GM12878 (cell line): ENCODE data around the gene SMURF1.
"Not testable (repeated sequence)": the region's sequence is repeated elsewhere in the genome, so short reads cannot be mapped to it uniquely, and the experiment has no call there.

Experiments used
- CTCF ChIP-seq, 3 experiments: IDR thresholded peaks in 2 of 3; conservative IDR thresholded peaks in 1 of 3; 2 replicates each; pipeline ENCODE4 v1.5.1; 2011; ENCODE audit warnings: low read depth in 3 of 3, low read length in 3 of 3, mild to moderate bottlenecking in 3 of 3, control low read depth in 2 of 3, moderate library complexity in 2 of 3, inconsistent platforms in 1 of 3, mixed read lengths in 1 of 3; ENCODE audit not compliant: control insufficient read depth in 2 of 3, insufficient read depth in 1 of 3; ENCODE audit errors: extremely low read depth in 1 of 3
- EGR1 ChIP-seq, 2 experiments: IDR thresholded peaks; 1 replicate in 1 of 2; 2 replicates in 1 of 2; pipeline ENCODE4 v1.6.1; 2011 to 2012; ENCODE audit warnings: low read depth in 2 of 2, low read length in 2 of 2, borderline replicate concordance in 1 of 2, mild to moderate bottlenecking in 1 of 2, moderate library complexity in 1 of 2
- EZH2 ChIP-seq: IDR thresholded peaks from 2 replicates; pipeline ENCODE4 v1.6.1; 2012; ENCODE audit warnings: low read depth, mild to moderate bottlenecking, control low read depth, inconsistent platforms, low read length, borderline replicate concordance; ENCODE audit not compliant: control insufficient read depth
- IRF4 ChIP-seq: IDR thresholded peaks from 2 replicates; pipeline ENCODE4 v1.6.1; 2011; ENCODE audit warnings: low read depth, low read length
- SMC3 ChIP-seq: IDR thresholded peaks from 2 replicates; pipeline ENCODE4 v1.6.1; 2011; ENCODE audit warnings: low read length, improper control_type of control experiment, borderline replicate concordance
- USF1 ChIP-seq: IDR thresholded peaks from 2 replicates; pipeline ENCODE4 v1.6.1; 2011; ENCODE audit warnings: borderline replicate concordance, low read depth, mild to moderate bottlenecking, moderate library complexity, mixed read lengths, low read length; ENCODE audit not compliant: insufficient read depth; ENCODE audit errors: extremely low read length

GRCh38 chr7:99163669-99164068 is 19.8 kb upstream of the SMURF1 start:
- TF ChIP-seq CTCF (IDR thresholded peaks at IDR 0.05 in 2 of 3, conservative IDR thresholded peaks at IDR 0.05 in 1 of 3; ENCODE audit: control insufficient read depth in 2 of 3, extremely low read depth in 1 of 3, insufficient read depth in 1 of 3, low read depth in 3 of 3, low read length in 3 of 3); SMC3; EGR1 (IDR thresholded peaks at IDR 0.05; ENCODE audit: borderline replicate concordance in 1 of 2, low read depth in 2 of 2, low read length in 2 of 2); IRF4; EZH2; USF1: not testable (repeated sequence)
